OCI-LY1 (cell line): ENCODE measurements around the gene DTX1.
A peak's percentile ranks its signal among the peaks of the same experiment; 100 is the strongest.

Experiments used
- H2AFZ ChIP-seq: fragments of 200-600 bp; sonication (generic), shearing (Covaris generic); 2 replicates; pipeline ENCODE4 v1.6.0; 2014; ENCODE audit warnings: antibody characterized with exemption, mild to moderate bottlenecking, low read length
- H3F3A ChIP-seq: fragments of 200-600 bp; sonication (generic), shearing (Covaris generic); 2 replicates; pipeline ENCODE4 v1.6.0; 2014; ENCODE audit warnings: mild to moderate bottlenecking, antibody characterized with exemption, low read length, moderate library complexity; ENCODE audit not compliant: insufficient read depth
- H3K27ac ChIP-seq: fragments of 200-600 bp; sonication (generic); 2 replicates; pipeline ENCODE4 v1.5.1; 2014; ENCODE audit warnings: low read length, mixed run types, mild to moderate bottlenecking, low read depth; ENCODE audit not compliant: poor library complexity, severe bottlenecking
- H3K27me3 ChIP-seq: fragments of 200-600 bp; sonication (generic); 2 replicates; pipeline ENCODE4 v1.6.0; 2014; ENCODE audit warnings: antibody characterized with exemption, mild to moderate bottlenecking, low read length, moderate library complexity; ENCODE audit not compliant: insufficient read depth
- H3K36me3 ChIP-seq: fragments of 200-600 bp; sonication (generic); 2 replicates; pipeline ENCODE4 v1.6.1; 2014; ENCODE audit warnings: mild to moderate bottlenecking, antibody characterized with exemption, low read length, moderate library complexity, mixed read lengths; ENCODE audit not compliant: insufficient read depth
- H3K4me1 ChIP-seq: fragments of 200-600 bp; sonication (generic); 2 replicates; pipeline ENCODE4 v1.5.1; 2014; ENCODE audit warnings: mild to moderate bottlenecking, low read length, moderate library complexity; ENCODE audit not compliant: insufficient read depth, severe bottlenecking
- H3K4me2 ChIP-seq: fragments of 200-600 bp; sonication (generic), shearing (Covaris generic); 2 replicates; pipeline ENCODE4 v1.6.1; 2014; ENCODE audit warnings: low read length
- H3K4me3 ChIP-seq: fragments of 200-600 bp; sonication (generic); 2 replicates; pipeline ENCODE4 v1.5.1; 2014; ENCODE audit warnings: low read length, low read depth, mild to moderate bottlenecking, mixed read lengths; ENCODE audit not compliant: poor library complexity, severe bottlenecking
- H3K79me2 ChIP-seq: fragments of 200-600 bp; shearing (Covaris generic); 2 replicates; pipeline ENCODE4 v1.6.1; 2016; ENCODE audit warnings: mixed run types, low read length, mixed read lengths; ENCODE audit not compliant: insufficient read depth
- H3K9ac ChIP-seq: fragments of 200-600 bp; sonication (generic), shearing (Covaris generic); 2 replicates; pipeline ENCODE4 v1.6.1; 2014; ENCODE audit warnings: mild to moderate bottlenecking, low read length, mixed read lengths
- H3K9me2 ChIP-seq: fragments of 200-600 bp; sonication (generic), shearing (Covaris generic); 2 replicates; pipeline ENCODE4 v1.6.1; 2014; ENCODE audit warnings: low read depth, mild to moderate bottlenecking, low read length, mixed read lengths
- H3K9me3 ChIP-seq: fragments of 200-600 bp; shearing (Covaris generic); 2 replicates; pipeline ENCODE4 v1.6.1; 2014; ENCODE audit warnings: low read length, mixed read lengths
- H4K20me1 ChIP-seq: fragments of 200-600 bp; sonication (generic), shearing (Covaris generic); 2 replicates; pipeline ENCODE4 v1.6.0; 2016; ENCODE audit warnings: mild to moderate bottlenecking, low read length; ENCODE audit not compliant: insufficient read depth
- EZH2 ChIP-seq: fragments of 200-600 bp; sonication (generic), shearing (Covaris generic); IDR thresholded peaks from 2 replicates; pipeline ENCODE4 v1.8.0; 2017; ENCODE audit warnings: borderline replicate concordance, mixed run types, mild to moderate bottlenecking, antibody characterized with exemption, low read length, moderate library complexity, mixed read lengths
- TF ChIP-seq, protein P1 (sequence below): fragments of 200-600 bp; sonication (generic), shearing (Covaris generic); IDR thresholded peaks from 2 replicates; pipeline ENCODE4 v1.5.1; 2017; ENCODE audit warnings: mild to moderate bottlenecking, antibody characterized with exemption, low read length, moderate library complexity, mixed read lengths

Gene DTX1

DNA sequence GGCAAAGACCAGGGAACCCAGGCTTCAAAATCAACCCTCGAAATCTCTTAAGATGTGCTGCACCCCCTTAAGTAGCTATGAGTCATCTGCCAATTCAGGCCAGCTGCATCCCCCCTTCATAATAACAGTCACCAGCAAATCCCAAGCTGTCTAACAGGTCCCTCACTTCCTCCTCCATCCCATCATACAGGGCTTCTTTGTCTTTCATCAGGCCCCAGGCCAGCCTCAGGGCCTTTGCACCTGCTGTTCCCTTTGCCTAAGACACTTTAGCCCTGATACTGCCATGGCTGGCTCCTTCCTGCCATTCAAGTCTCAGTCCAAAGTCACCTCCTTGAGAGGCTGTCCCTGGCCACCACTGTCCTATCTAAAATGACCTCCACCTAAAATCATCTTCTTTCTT, 75.0 kb downstream of the DTX1 start:
- Histone ChIP-seq H3K79me2 (peaks cover 43% of the 10 kb centered on the region), H3K36me3 (peaks cover 60% of the 10 kb centered on the region), H3K9ac (no peak overlapping the region), H3K27ac (peak overlapping the region; percentile 78), H4K20me1 (no peaks in the 10 kb centered on the region), H2AFZ (no peak overlapping the region), H3F3A (no peaks in the 10 kb centered on the region), H3K4me1 (peaks cover 75% of the 10 kb centered on the region), H3K4me3 (peak overlapping the region; percentile 14), H3K4me2 (peak overlapping the region; percentile 33; the same call in 1 of the 2 replicates), H3K27me3 (no peaks in the 10 kb centered on the region), H3K9me3 (no peaks in the 10 kb centered on the region), H3K9me2 (no peaks in the 10 kb centered on the region)
- TF ChIP-seq, protein P1, sequence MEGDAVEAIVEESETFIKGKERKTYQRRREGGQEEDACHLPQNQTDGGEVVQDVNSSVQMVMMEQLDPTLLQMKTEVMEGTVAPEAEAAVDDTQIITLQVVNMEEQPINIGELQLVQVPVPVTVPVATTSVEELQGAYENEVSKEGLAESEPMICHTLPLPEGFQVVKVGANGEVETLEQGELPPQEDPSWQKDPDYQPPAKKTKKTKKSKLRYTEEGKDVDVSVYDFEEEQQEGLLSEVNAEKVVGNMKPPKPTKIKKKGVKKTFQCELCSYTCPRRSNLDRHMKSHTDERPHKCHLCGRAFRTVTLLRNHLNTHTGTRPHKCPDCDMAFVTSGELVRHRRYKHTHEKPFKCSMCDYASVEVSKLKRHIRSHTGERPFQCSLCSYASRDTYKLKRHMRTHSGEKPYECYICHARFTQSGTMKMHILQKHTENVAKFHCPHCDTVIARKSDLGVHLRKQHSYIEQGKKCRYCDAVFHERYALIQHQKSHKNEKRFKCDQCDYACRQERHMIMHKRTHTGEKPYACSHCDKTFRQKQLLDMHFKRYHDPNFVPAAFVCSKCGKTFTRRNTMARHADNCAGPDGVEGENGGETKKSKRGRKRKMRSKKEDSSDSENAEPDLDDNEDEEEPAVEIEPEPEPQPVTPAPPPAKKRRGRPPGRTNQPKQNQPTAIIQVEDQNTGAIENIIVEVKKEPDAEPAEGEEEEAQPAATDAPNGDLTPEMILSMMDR = no peak
- TF ChIP-seq EZH2 = no peak

DNA sequence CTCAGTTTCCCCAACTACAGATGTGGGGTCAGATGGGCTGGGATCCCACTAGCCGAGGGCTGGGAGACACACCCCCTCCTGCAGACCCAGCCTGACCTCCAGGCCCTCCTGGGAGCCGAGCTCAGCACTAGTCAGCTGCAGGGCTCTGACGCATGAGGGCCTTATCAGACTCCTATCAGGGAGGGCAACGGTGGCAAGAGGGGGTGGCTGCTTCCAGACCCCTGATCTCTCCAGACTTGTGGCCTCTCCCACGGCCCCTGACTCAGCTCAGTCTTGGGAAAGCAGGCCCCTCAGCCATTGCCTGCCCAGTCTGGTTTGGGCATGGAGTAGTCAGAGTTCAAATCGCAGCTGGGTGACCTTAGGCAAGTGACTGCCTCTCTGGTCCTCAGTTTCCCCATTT, 76.5 kb downstream of the DTX1 start:
- Histone ChIP-seq H2AFZ (no peak overlapping the region), H3K27ac (no peak overlapping the region), H3K4me3 (peak overlapping the region; percentile 93), H3F3A (no peaks in the 10 kb centered on the region), H3K36me3 (peaks cover 46% of the 10 kb centered on the region; the same call in 1 of the 2 replicates), H4K20me1 (no peaks in the 10 kb centered on the region), H3K79me2 (peaks cover 43% of the 10 kb centered on the region), H3K9me3 (no peaks in the 10 kb centered on the region), H3K4me2 (peak overlapping the region; percentile 94), H3K9ac (peak overlapping the region; percentile 95; the same call in 1 of the 2 replicates), H3K9me2 (no peaks in the 10 kb centered on the region), H3K27me3 (no peaks in the 10 kb centered on the region), H3K4me1 (peaks cover 79% of the 10 kb centered on the region)
- no peak for TF ChIP-seq EZH2
- TF ChIP-seq, protein P1 = no peak

DNA sequence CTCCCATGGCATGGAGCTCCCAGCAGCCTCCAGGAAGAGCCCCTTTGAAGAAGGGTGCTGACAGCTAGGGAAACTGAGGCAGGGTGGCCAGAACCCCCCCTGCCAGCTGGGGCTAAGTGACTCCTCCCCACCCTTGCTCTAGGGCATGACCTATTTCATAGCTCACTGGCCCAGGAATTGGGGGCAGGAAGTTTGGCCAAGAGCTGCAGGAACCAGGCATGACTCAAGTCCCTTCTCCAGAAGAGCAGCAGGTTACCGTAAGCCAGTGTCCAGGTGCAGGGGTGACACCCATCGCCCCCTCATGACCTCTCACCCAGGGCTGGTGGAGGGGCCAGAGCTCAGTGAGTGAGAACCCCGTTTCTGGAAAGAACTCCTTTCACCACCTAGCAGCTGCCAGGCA, 77.1 kb downstream of the DTX1 start:
- no peaks in the 10 kb centered on the region for H3K9me2 ChIP-seq
- H3K79me2 ChIP-seq = peaks cover 43% of the 10 kb centered on the region
- H3K4me1 ChIP-seq = peaks cover 77% of the 10 kb centered on the region
- peak overlapping the region; percentile 94 for H3K4me2 ChIP-seq
- H3K9me3 ChIP-seq = no peaks in the 10 kb centered on the region
- no peaks in the 10 kb centered on the region for H4K20me1 ChIP-seq
- peak overlapping the region; percentile 88 for H3K27ac ChIP-seq
- no peak for TF ChIP-seq EZH2
- TF ChIP-seq, protein P1 = no peak
- no peak overlapping the region for H2AFZ ChIP-seq
- peak overlapping the region; percentile 95 for H3K9ac ChIP-seq
- no peaks in the 10 kb centered on the region for H3K27me3 ChIP-seq
- no peaks in the 10 kb centered on the region for H3F3A ChIP-seq
- H3K36me3 ChIP-seq = peaks cover 40% of the 10 kb centered on the region; the same call in 1 of the 2 replicates
- peak overlapping the region; percentile 93 for H3K4me3 ChIP-seq
